IMR-90 (cell line): ENCODE data around the gene TFIP11. TPM values are rescaled to one million over a fixed set of nuclear protein-coding genes. Genes with fewer than 3 reads are reported as not detected.
A peak's percentile ranks its signal among the peaks of the same experiment; 100 is the strongest.

ENCODE experiments used
- ATAC-seq: fragments of 200-7000 bp; cut with Tn5 transposase; 2 replicates; pipeline ENCODE4 v1.9.1; 2020; ENCODE audit warnings: low read depth, mild to moderate bottlenecking, moderate library complexity
- BruUV-seq: library from RNA; stranded (reverse); fragments of 400-500 nt; replicated peaks from 2 replicates; lab custom pipeline; 2021; lab: Mats Ljungman, UMichigan
- CTCF ChIA-PET: fragments of 300-600 bp; formaldehyde crosslinking; extraction: SDS; loops from one replicate; lab custom pipeline; 2021; ENCODE audit warnings: antibody characterized with exemption; lab: Yijun Ruan, JAX
- POLR2A ChIA-PET: fragments of 300-600 bp; sonication (Branson Sonifier 250); formaldehyde crosslinking; loops from one replicate; lab custom pipeline; 2022; ENCODE audit warnings: antibody characterized with exemption; ENCODE audit not compliant: unreplicated experiment; lab: Charles Lee
- DNase-seq: peaks from one replicate; pipeline ENCODE4 v3.0.0; 2013
- H2AFZ ChIP-seq: replicated peaks from 2 replicates; pipeline ENCODE3; 2013; ENCODE audit warnings: low read length, mild to moderate bottlenecking; ENCODE audit not compliant: poor library complexity
- H2AK5ac ChIP-seq: 2 replicates; pipeline ENCODE4 v1.6.1; 2013; ENCODE audit warnings: low read depth, low read length, inconsistent platforms
- H2AK9ac ChIP-seq: replicated peaks from 2 replicates; pipeline ENCODE3; 2013; ENCODE audit warnings: mild to moderate bottlenecking, low read depth, low read length, moderate library complexity; ENCODE audit not compliant: poor library complexity
- H2BK120ac ChIP-seq: 2 replicates; pipeline ENCODE4 v1.6.1; 2013; ENCODE audit warnings: low read depth, low read length, inconsistent platforms
- H2BK15ac ChIP-seq: 3 replicates; pipeline ENCODE4 v1.6.1; 2013; ENCODE audit warnings: low read depth, low read length, inconsistent platforms
- H2BK20ac ChIP-seq: 2 replicates; pipeline ENCODE4 v1.6.1; 2013; ENCODE audit warnings: low read depth, mild to moderate bottlenecking, inconsistent platforms, low read length, moderate library complexity
- H2BK5ac ChIP-seq: 2 replicates; pipeline ENCODE4 v1.6.1; 2013; ENCODE audit warnings: mild to moderate bottlenecking, low read depth, low read length, inconsistent platforms; ENCODE audit not compliant: poor library complexity, severe bottlenecking
- H3K14ac ChIP-seq: replicated peaks from 2 replicates; pipeline ENCODE4 v1.6.1; 2013; ENCODE audit warnings: low read depth, low read length, inconsistent platforms
- H3K18ac ChIP-seq: 2 replicates; pipeline ENCODE4 v1.6.1; 2013; ENCODE audit warnings: low read depth, low read length, control low read depth
- H3K23ac ChIP-seq: 2 replicates; pipeline ENCODE4 v1.6.1; 2013; ENCODE audit warnings: low read depth, low read length, inconsistent platforms
- H3K27ac ChIP-seq: 2 replicates; pipeline ENCODE4 v1.5.1; 2013; ENCODE audit warnings: mild to moderate bottlenecking, control low read depth, low read length; ENCODE audit not compliant: insufficient read depth
- H3K27me3 ChIP-seq: 2 replicates; pipeline ENCODE4 v1.6.1; 2013; ENCODE audit warnings: low read length; ENCODE audit not compliant: control insufficient read depth, insufficient read depth
- H3K36me3 ChIP-seq: 2 replicates; pipeline ENCODE4 v1.6.1; 2013; ENCODE audit warnings: low read length, mixed read lengths; ENCODE audit not compliant: control insufficient read depth, insufficient read depth
- H3K4ac ChIP-seq: 2 replicates; pipeline ENCODE4 v1.6.1; 2013; ENCODE audit warnings: low read depth, low read length, inconsistent platforms
- H3K4me1 ChIP-seq: 2 replicates; pipeline ENCODE4 v1.6.1; 2013; ENCODE audit warnings: low read length, mixed read lengths; ENCODE audit not compliant: control insufficient read depth, insufficient read depth
- H3K4me2 ChIP-seq: 2 replicates; pipeline ENCODE4 v1.6.1; 2013; ENCODE audit warnings: low read depth, mild to moderate bottlenecking, control low read depth, low read length, moderate library complexity
- H3K4me3 ChIP-seq: 2 replicates; pipeline ENCODE4 v1.5.1; 2013; ENCODE audit warnings: low read depth, mild to moderate bottlenecking, control low read depth, low read length, moderate library complexity; ENCODE audit not compliant: insufficient read depth
- H3K56ac ChIP-seq: 2 replicates; pipeline ENCODE4 v1.6.1; 2013; ENCODE audit warnings: low read length, inconsistent platforms; ENCODE audit not compliant: insufficient read depth; ENCODE audit errors: extremely low read depth
- H3K79me1 ChIP-seq, 2 experiments: 2 replicates each; pipeline ENCODE4 v1.6.1; 2013; ENCODE audit warnings: low read length in 2 of 2, inconsistent platforms in 1 of 2, low read depth in 1 of 2
- H3K9ac ChIP-seq: 2 replicates; pipeline ENCODE4 v1.6.1; 2013; ENCODE audit warnings: low read depth, low read length, control low read depth
- H3K9me1 ChIP-seq: 2 replicates; pipeline ENCODE4 v1.6.1; 2013; ENCODE audit warnings: low read length, inconsistent platforms; ENCODE audit not compliant: insufficient read depth
- H3K9me3 ChIP-seq: 2 replicates; pipeline ENCODE4 v1.6.1; 2013; ENCODE audit warnings: low read length; ENCODE audit not compliant: control insufficient read depth, insufficient read depth
- H4K20me1 ChIP-seq: 2 replicates; pipeline ENCODE4 v1.6.1; 2013; ENCODE audit warnings: low read length, inconsistent platforms; ENCODE audit not compliant: insufficient read depth
- H4K5ac ChIP-seq: 2 replicates; pipeline ENCODE4 v1.6.1; 2013; ENCODE audit warnings: mild to moderate bottlenecking, low read depth, low read length, control low read depth
- H4K8ac ChIP-seq, 2 experiments: 2 replicates each; pipeline ENCODE4 v1.6.1; 2013; ENCODE audit warnings: low read depth in 2 of 2, low read length in 2 of 2, control low read depth in 1 of 2, inconsistent platforms in 1 of 2
- H4K91ac ChIP-seq: 2 replicates; pipeline ENCODE4 v1.6.1; 2013; ENCODE audit warnings: low read depth, low read length, inconsistent platforms; ENCODE audit not compliant: insufficient read depth
- BHLHE40 ChIP-seq: fragments of 150-350 bp; IDR thresholded peaks from 2 replicates; pipeline ENCODE4 v1.6.1; 2016; ENCODE audit warnings: mild to moderate bottlenecking, low read depth, low read length
- CEBPB ChIP-seq: IDR thresholded peaks from 2 replicates; pipeline ENCODE4 v1.6.1; 2012; ENCODE audit warnings: low read depth, low read length, improper control_type of control experiment
- CHD1 ChIP-seq: IDR thresholded peaks from 2 replicates; pipeline ENCODE4 v1.6.1; 2012; ENCODE audit warnings: low read depth, low read length, improper control_type of control experiment
- CTCF ChIP-seq: conservative IDR thresholded peaks from 2 replicates; pipeline ENCODE4 v1.5.1; 2012; ENCODE audit warnings: mild to moderate bottlenecking, low read depth, low read length, improper control_type of control experiment
- ELK1 ChIP-seq: fragments of 150-350 bp; IDR thresholded peaks from 2 replicates; pipeline ENCODE4 v1.6.1; 2016; ENCODE audit warnings: low read depth, mild to moderate bottlenecking, low read length, moderate library complexity, borderline replicate concordance
- FOS ChIP-seq: fragments of 150-350 bp; IDR thresholded peaks from 2 replicates; pipeline ENCODE4 v1.6.1; 2016; ENCODE audit warnings: low read depth, low read length
- POLR2A ChIP-seq: IDR thresholded peaks from 2 replicates; pipeline ENCODE4 v1.6.1; 2012; ENCODE audit warnings: mild to moderate bottlenecking, low read depth, low read length
- RCOR1 ChIP-seq: IDR thresholded peaks from 2 replicates; pipeline ENCODE4 v1.6.1; 2012; ENCODE audit warnings: mild to moderate bottlenecking, low read length, improper control_type of control experiment; ENCODE audit not compliant: insufficient replicate concordance
- RFX5 ChIP-seq: IDR thresholded peaks from 2 replicates; pipeline ENCODE4 v1.8.0; 2012; ENCODE audit warnings: low read depth, mild to moderate bottlenecking, low read length, moderate library complexity
- SMC3 ChIP-seq: fragments of 150-350 bp; IDR thresholded peaks from 2 replicates; pipeline ENCODE4 v1.6.1; 2016; ENCODE audit warnings: low read depth, mild to moderate bottlenecking, antibody characterized with exemption, low read length, moderate library complexity
- WGBS, 2 experiments: methylation state at CpG; one replicate each; pipeline versions ENCODE4 v1.1.5 to v1.1.7; 2013; ENCODE audit warnings: missing lambda C conversion rate in 2 of 2; ENCODE audit not compliant: insufficient read length in 1 of 2; ENCODE audit errors: extremely low coverage in 2 of 2; 5-methylcytosine and 5-hydroxymethylcytosine counted together
- dilution Hi-C: fragments of 300-500 bp; cut with HindIII; formaldehyde crosslinking; loops from one replicate; pipeline ENCODE4 v1.14.3; 2018; ENCODE audit warnings: low sequenced_read_pairs; ENCODE audit not compliant: unreplicated experiment
- in situ Hi-C: fragments of 300-500 bp; cut with MboI; formaldehyde crosslinking; loops from 3 replicates; pipeline ENCODE4 v1.14.3; 2019; ENCODE audit warnings: low sequenced_read_pairs, inconsistent platforms, mixed read lengths
- intact Hi-C: fragments of 100-400 bp; cut with micrococcal nuclease; formaldehyde crosslinking; loops from 2 replicates; pipeline ENCODE4 v1.10.0; 2022
- polyA plus RNA-seq, 3 experiments: library from polyadenylated mRNA; depleted of rRNA; stranded (reverse); fragments of >200 nt; gene quantifications; 2 replicates each; pipeline ENCODE4 v1.2.3, GENCODE V29; 2012; ENCODE audit warnings: low replicate concordance in 1 of 3
- total RNA-seq: library from RNA; depleted of rRNA; stranded (reverse); fragments of >200 nt; gene quantifications from 2 replicates; pipeline ENCODE4 v1.2.3, GENCODE V29; 2012
- TF ChIP-seq, protein P1 (sequence below): fragments of 150-350 bp; IDR thresholded peaks from 2 replicates; pipeline ENCODE4 v1.6.1; 2017; ENCODE audit warnings: mild to moderate bottlenecking, antibody characterized with exemption, low read length, low read depth

The TFIP11 gene
- total and polyA plus RNA-seq, 2 of the 4 experiments (the other 2 are of a cell fraction), result 22.5 to 43.2 TPM

DNA sequence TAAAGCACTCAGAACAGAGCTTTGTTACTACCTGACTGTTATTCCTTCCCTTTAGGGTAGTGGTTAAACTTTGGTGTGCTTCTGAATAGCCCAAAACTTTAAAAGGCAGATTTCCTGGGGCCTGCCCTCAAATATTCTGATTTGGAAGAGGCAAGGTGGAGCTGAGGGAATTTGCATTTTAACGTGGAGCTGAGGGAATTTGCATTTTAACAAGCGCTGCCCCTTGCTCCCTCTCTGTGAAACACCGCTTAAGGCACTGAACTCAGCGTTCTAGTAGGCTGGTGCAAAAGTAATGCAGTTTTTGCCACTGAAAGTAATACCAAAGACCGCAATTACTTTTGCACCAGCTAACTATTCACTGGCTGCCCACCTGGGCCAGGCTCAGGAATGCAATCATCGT, 42.7 kb upstream of the TFIP11 start:
- Histone ChIP-seq H3K4me1 (peaks cover 27% of the 10 kb centered on the region), H2BK120ac (0 out of 2 replicates have a peak overlapping the region, but pooled peaks have one; percentile 29), H3K4me3 (no peak overlapping the region), H2AK5ac (peak overlapping the region; percentile 1; the same call in 1 of the 2 replicates), H3K27me3 (no peaks in the 10 kb centered on the region), H3K14ac (no peak overlapping the region), H3K27ac (no peak overlapping the region), H3K56ac (no peak overlapping the region), H2BK20ac (no peak overlapping the region), H4K5ac (no peak overlapping the region), H2AK9ac (no peak overlapping the region), H3K18ac (no peak overlapping the region), H3K4ac (peak overlapping the region; percentile 58; the same call in 1 of the 2 replicates), H3K23ac (no peak overlapping the region), H3K9me3 (no peaks in the 10 kb centered on the region), H3K4me2 (no peak overlapping the region), H3K36me3 (no peaks in the 10 kb centered on the region), H2BK15ac (no peak overlapping the region; the same call in 2 of the 3 replicates), H2BK5ac (no peak overlapping the region), H3K9ac (no peak overlapping the region), H4K91ac (0 out of 2 replicates have a peak overlapping the region, but pooled peaks have one; percentile 6), H4K8ac (no peak overlapping the region; a peak in 1 of 4 replicates), H3K9me1 (peaks cover 41% of the 10 kb centered on the region), H2AFZ (no peak overlapping the region), H3K79me1 (peaks cover 46 to 80% of the 10 kb centered on the region in 2 experiments), H4K20me1 (no peaks in the 10 kb centered on the region; the same call in 1 of the 2 replicates)
- DNase-seq (no peak), ATAC-seq (no peak)
- POLR2A ChIA-PET, result no interaction called here
- intact Hi-C loops, result no loop called here
- WGBS, 2 experiments, result 50% methylated on average over 2 of the region's 6 CpGs; no CpG with 5 or more reads in 1 of the 2 experiments
- in situ Hi-C loops, result no loop called here
- no TSS peak for BruUV-seq
- CTCF ChIA-PET, result no interaction called here
- TF ChIP-seq CEBPB, result no peak
- no peak for TF ChIP-seq CTCF
- no peak for TF ChIP-seq FOS
- TF ChIP-seq ELK1, result no peak
- no peak for TF ChIP-seq BHLHE40
- no peak for TF ChIP-seq CHD1
- no peak for TF ChIP-seq POLR2A
- no peak for TF ChIP-seq RCOR1
- TF ChIP-seq SMC3, result no peak
- TF ChIP-seq RFX5, result no peak
- TF ChIP-seq, protein P1, sequence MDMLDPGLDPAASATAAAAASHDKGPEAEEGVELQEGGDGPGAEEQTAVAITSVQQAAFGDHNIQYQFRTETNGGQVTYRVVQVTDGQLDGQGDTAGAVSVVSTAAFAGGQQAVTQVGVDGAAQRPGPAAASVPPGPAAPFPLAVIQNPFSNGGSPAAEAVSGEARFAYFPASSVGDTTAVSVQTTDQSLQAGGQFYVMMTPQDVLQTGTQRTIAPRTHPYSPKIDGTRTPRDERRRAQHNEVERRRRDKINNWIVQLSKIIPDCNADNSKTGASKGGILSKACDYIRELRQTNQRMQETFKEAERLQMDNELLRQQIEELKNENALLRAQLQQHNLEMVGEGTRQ, result no peak
- dilution Hi-C loops, result no loop called here
